DND-41 (cell line): ENCODE results near the gene TM9SF3.

Source experiments
- ATAC-seq: fragments of 200-7000 bp; cut with Tn5 transposase; 3 replicates; pipeline ENCODE4 v1.9.1; 2021; ENCODE audit warnings: low read depth; ENCODE audit not compliant: insufficient read depth
- DNase-seq: peaks from one replicate; pipeline ENCODE4 v3.0.0-alpha.2; 2020
- H2AFZ ChIP-seq: 2 replicates; pipeline ENCODE4 v1.6.0; 2012; ENCODE audit warnings: low read depth, low read length
- H3K27ac ChIP-seq: 2 replicates; pipeline ENCODE4 v1.5.1; 2012; ENCODE audit warnings: low read length, inconsistent platforms
- H3K27me3 ChIP-seq: fragments of 200-600 bp; sonication (generic); 2 replicates; pipeline ENCODE4 v1.6.0; 2012; ENCODE audit warnings: low read length, mild to moderate bottlenecking, inconsistent platforms; ENCODE audit not compliant: insufficient read depth, poor library complexity
- H3K36me3 ChIP-seq: 2 replicates; pipeline ENCODE4 v1.5.1; 2012; ENCODE audit warnings: low read length, inconsistent platforms; ENCODE audit not compliant: insufficient read depth
- H3K4me1 ChIP-seq: 2 replicates; pipeline ENCODE4 v1.5.1; 2012; ENCODE audit warnings: mild to moderate bottlenecking, low read length; ENCODE audit not compliant: insufficient read depth
- H3K4me2 ChIP-seq: 2 replicates; pipeline ENCODE4 v1.6.0; 2012; ENCODE audit warnings: mild to moderate bottlenecking, moderate library complexity, low read length, inconsistent platforms; ENCODE audit not compliant: insufficient read depth
- H3K4me3 ChIP-seq, 2 experiments: fragments of 200-600 bp in 1 of 2; shearing (Covaris generic) in 1 of 2; 2 replicates each; pipeline ENCODE4 v1.5.1; 2012 to 2016; ENCODE audit warnings: inconsistent platforms in 2 of 2, low read length in 2 of 2, mild to moderate bottlenecking in 2 of 2, low read depth in 1 of 2, moderate library complexity in 1 of 2
- H3K79me2 ChIP-seq: 2 replicates; pipeline ENCODE4 v1.6.0; 2012; ENCODE audit warnings: low read length, inconsistent platforms; ENCODE audit not compliant: insufficient read depth
- H3K9ac ChIP-seq: 2 replicates; pipeline ENCODE4 v1.6.0; 2012; ENCODE audit warnings: low read depth, mild to moderate bottlenecking, inconsistent platforms, low read length, moderate library complexity
- H3K9me3 ChIP-seq: 2 replicates; pipeline ENCODE4 v1.5.1; 2012; ENCODE audit warnings: low read length, moderate library complexity, mild to moderate bottlenecking, inconsistent platforms; ENCODE audit not compliant: insufficient read depth, severe bottlenecking
- H4K20me1 ChIP-seq: 2 replicates; pipeline ENCODE4 v1.6.0; 2012; ENCODE audit warnings: low read length; ENCODE audit not compliant: insufficient read depth
- EZH2 ChIP-seq: IDR thresholded peaks from 3 replicates; pipeline ENCODE4 v1.6.1; 2012; ENCODE audit warnings: borderline replicate concordance, low read depth, mild to moderate bottlenecking, moderate library complexity, low read length, inconsistent platforms; ENCODE audit not compliant: severe bottlenecking
- TF ChIP-seq, protein P1 (sequence below): IDR thresholded peaks from 2 replicates; pipeline ENCODE4 v1.5.1; 2012; ENCODE audit warnings: borderline replicate concordance, low read length, moderate library complexity, mild to moderate bottlenecking; ENCODE audit not compliant: poor library complexity, severe bottlenecking; ENCODE audit errors: extremely low read depth

Gene TM9SF3

GRCh38 chr10:96524741-96525140 lies 62.1 kb downstream of the TM9SF3 start:
- Histone ChIP-seq H3K27ac (no peak overlapping the region), H4K20me1 (peaks cover 10% of the 10 kb centered on the region; the same call in 1 of the 2 replicates), H2AFZ (no peak overlapping the region), H3K4me2 (no peak overlapping the region), H3K9ac (no peak overlapping the region), H3K36me3 (peaks cover 86% of the 10 kb centered on the region), H3K4me1 (no peaks in the 10 kb centered on the region), H3K4me3 (no peak overlapping the region), H3K9me3 (no peaks in the 10 kb centered on the region), H3K27me3 (no peaks in the 10 kb centered on the region), H3K79me2 (no peaks in the 10 kb centered on the region)
- DNase-seq (no peak), ATAC-seq (no peak)
- TF ChIP-seq EZH2, result no peak
- TF ChIP-seq, protein P1, sequence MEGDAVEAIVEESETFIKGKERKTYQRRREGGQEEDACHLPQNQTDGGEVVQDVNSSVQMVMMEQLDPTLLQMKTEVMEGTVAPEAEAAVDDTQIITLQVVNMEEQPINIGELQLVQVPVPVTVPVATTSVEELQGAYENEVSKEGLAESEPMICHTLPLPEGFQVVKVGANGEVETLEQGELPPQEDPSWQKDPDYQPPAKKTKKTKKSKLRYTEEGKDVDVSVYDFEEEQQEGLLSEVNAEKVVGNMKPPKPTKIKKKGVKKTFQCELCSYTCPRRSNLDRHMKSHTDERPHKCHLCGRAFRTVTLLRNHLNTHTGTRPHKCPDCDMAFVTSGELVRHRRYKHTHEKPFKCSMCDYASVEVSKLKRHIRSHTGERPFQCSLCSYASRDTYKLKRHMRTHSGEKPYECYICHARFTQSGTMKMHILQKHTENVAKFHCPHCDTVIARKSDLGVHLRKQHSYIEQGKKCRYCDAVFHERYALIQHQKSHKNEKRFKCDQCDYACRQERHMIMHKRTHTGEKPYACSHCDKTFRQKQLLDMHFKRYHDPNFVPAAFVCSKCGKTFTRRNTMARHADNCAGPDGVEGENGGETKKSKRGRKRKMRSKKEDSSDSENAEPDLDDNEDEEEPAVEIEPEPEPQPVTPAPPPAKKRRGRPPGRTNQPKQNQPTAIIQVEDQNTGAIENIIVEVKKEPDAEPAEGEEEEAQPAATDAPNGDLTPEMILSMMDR, result no peak

DNA sequence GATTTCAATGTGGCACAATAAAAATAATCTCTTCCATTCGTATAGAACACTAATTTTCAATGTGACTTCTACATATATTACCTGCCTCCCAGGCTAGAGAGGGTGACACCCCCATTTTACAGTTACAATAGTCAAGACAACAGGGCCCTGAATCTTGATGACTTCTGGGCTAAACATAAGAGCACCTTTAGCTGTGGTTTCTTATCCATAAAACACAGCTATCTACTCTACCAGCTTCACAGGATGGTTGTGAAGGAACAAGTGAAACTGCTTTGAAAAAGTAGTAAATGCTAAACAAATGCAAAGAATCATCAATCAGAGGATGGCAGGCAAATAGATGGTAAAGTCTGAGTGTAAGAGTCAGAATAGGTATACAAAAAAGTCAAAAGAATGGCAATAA lies 69.5 kb downstream of the TM9SF3 start:
- TF ChIP-seq, protein P1, result no peak
- no peak for TF ChIP-seq EZH2
- Histone ChIP-seq H3K4me2 (no peak overlapping the region), H2AFZ (no peak overlapping the region), H3K9ac (no peak overlapping the region), H3K9me3 (no peaks in the 10 kb centered on the region), H3K4me3 (no peak overlapping the region), H3K27me3 (peaks cover 33% of the 10 kb centered on the region), H3K79me2 (no peaks in the 10 kb centered on the region), H3K36me3 (peaks cover 26% of the 10 kb centered on the region), H4K20me1 (peaks cover 38% of the 10 kb centered on the region), H3K27ac (no peak overlapping the region), H3K4me1 (peaks cover 20% of the 10 kb centered on the region)
- ATAC-seq (no peak), DNase-seq (no peak)

GRCh38 chr10:96516337-96516736 lies 70.5 kb downstream of the TM9SF3 start:
- Histone ChIP-seq H3K27me3 (peaks cover 42% of the 10 kb centered on the region), H3K9me3 (no peaks in the 10 kb centered on the region), H3K9ac (no peak overlapping the region), H3K4me3 (no peak overlapping the region), H3K36me3 (peaks cover 16% of the 10 kb centered on the region), H3K4me2 (no peak overlapping the region), H2AFZ (no peak overlapping the region), H4K20me1 (peaks cover 44% of the 10 kb centered on the region), H3K4me1 (peaks cover 20% of the 10 kb centered on the region), H3K79me2 (no peaks in the 10 kb centered on the region), H3K27ac (no peak overlapping the region)
- TF ChIP-seq EZH2, result no peak
- TF ChIP-seq, protein P1, result no peak
- ATAC-seq (no peak), DNase-seq (no peak)
